Measurements from ENCODE around the gene CERS3. TPM values are rescaled to one million over a fixed set of nuclear protein-coding genes. Genes with fewer than 3 reads are reported as not detected.

The CERS3 gene
- total RNA-seq, 1 donor from 2014 or later = not detected

DNA sequence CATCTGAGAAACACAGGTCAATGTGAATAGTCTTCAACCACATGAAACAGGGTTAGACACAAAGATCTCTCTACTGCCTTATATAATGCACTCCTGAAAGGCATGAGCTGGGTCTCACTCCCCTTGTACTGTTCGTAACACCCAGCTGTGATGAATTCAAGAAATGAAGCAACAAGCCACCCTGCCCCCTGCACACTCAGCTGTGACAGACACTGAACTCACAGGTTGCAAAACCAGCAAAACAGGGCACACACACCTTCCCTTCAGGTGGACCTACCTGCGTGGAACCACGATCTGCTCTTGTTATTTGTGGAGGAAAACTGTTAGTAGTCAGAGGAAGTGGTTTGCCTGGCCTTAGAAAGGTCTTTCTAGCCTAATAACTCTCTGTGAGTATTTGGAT is 64.5 kb downstream of the CERS3 start:
- Mint-ChIP-seq H3K27me3 (no peaks in the 10 kb centered on the region), H3K27ac (no peak overlapping the region), H3K36me3 (ENCODE audit: insufficient read depth) (no peaks in the 10 kb centered on the region), H3K4me1 (ENCODE audit: low read depth) (peaks cover 15% of the 10 kb centered on the region), H3K4me3 (ENCODE audit: low read depth) (no peak overlapping the region), H3K9me3 (ENCODE audit: low read depth) (no peaks in the 10 kb centered on the region)
- TF ChIP-seq, protein P1, sequence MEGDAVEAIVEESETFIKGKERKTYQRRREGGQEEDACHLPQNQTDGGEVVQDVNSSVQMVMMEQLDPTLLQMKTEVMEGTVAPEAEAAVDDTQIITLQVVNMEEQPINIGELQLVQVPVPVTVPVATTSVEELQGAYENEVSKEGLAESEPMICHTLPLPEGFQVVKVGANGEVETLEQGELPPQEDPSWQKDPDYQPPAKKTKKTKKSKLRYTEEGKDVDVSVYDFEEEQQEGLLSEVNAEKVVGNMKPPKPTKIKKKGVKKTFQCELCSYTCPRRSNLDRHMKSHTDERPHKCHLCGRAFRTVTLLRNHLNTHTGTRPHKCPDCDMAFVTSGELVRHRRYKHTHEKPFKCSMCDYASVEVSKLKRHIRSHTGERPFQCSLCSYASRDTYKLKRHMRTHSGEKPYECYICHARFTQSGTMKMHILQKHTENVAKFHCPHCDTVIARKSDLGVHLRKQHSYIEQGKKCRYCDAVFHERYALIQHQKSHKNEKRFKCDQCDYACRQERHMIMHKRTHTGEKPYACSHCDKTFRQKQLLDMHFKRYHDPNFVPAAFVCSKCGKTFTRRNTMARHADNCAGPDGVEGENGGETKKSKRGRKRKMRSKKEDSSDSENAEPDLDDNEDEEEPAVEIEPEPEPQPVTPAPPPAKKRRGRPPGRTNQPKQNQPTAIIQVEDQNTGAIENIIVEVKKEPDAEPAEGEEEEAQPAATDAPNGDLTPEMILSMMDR (IDR thresholded peaks at IDR 0.05; ENCODE audit: unreplicated experiment) = no peak
- no peak for DNase-seq (ENCODE audit: low spot score, unreplicated experiment)

DNA sequence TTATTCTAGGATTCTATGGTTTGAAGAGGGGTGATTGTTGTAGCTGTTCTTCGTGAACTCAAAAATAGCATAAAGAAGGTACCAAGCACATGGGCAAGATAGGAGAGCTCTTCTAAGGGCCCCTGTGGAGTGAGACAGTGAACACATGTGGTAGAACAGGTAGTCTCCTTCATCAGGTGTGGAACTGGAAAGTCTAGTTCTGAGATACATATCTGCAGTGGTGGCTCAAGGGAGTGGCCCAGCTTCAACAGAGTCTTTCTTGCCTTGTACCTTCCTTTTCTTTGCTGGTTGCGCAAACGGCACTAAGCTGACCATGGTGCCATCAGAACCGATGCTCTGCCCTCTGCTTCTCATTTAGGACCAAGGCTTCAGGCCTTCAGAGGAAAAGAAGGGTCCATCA is 65.2 kb downstream of the CERS3 start:
- no peaks in the 10 kb centered on the region for H3K27me3 Mint-ChIP-seq
- no peak for DNase-seq (ENCODE audit: low spot score, unreplicated experiment)
- no peaks in the 10 kb centered on the region for H3K9me3 Mint-ChIP-seq (ENCODE audit: low read depth)
- H3K27ac Mint-ChIP-seq = no peak overlapping the region
- TF ChIP-seq, protein P1 (IDR thresholded peaks at IDR 0.05; ENCODE audit: unreplicated experiment) = no peak
- H3K36me3 Mint-ChIP-seq (ENCODE audit: insufficient read depth) = no peaks in the 10 kb centered on the region
- H3K4me3 Mint-ChIP-seq (ENCODE audit: low read depth) = no peak overlapping the region
- H3K4me1 Mint-ChIP-seq (ENCODE audit: low read depth) = peaks cover 15% of the 10 kb centered on the region

DNA sequence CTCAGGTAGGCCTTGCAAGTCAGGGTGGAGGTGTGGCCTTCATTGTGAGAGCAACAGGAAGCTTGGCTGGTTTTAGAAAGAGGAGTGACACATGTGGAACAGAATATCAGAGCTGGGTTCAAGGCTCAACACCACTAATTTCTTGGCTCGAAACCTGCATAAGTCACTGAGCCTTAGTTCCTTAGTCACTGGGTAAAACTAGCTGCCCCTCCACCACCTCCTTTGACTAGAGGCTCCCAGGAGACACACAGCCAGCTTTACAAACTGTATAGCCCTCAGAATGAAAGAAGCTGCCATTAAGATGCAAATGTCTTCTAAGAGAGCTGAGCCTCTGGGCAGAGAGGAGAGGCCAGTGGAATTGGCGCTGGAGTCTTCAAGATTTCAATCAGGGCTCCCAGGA is 67.7 kb downstream of the CERS3 start:
- Mint-ChIP-seq H3K27ac (no peak overlapping the region), H3K9me3 (ENCODE audit: low read depth) (no peaks in the 10 kb centered on the region), H3K36me3 (ENCODE audit: insufficient read depth) (no peaks in the 10 kb centered on the region), H3K27me3 (no peaks in the 10 kb centered on the region), H3K4me1 (ENCODE audit: low read depth) (peaks cover 15% of the 10 kb centered on the region), H3K4me3 (ENCODE audit: low read depth) (no peak overlapping the region)
- TF ChIP-seq, protein P1 (IDR thresholded peaks at IDR 0.05; ENCODE audit: unreplicated experiment) = no peak
- DNase-seq (ENCODE audit: low spot score, unreplicated experiment) = no peak

DNA sequence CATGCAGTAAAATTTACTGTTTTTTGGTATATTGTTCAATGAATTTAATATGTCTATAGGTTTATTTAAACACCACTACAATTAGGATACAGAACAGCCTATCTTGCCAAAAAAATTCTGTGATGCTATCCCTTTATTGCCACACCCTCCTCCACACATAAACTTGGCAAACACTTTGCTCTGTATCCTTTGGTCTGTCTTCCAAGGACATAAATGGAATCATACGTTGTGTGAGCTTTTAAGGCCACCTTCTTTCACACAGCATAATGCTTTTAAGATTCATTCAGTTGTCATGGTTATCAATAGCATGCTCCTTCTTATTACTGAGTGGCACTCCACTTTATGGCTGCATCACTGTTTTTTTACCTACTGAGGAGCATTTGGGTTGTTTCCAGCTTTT is 71.5 kb downstream of the CERS3 start:
- DNase-seq (ENCODE audit: low spot score, unreplicated experiment) = no peak
- Mint-ChIP-seq H3K4me1 (ENCODE audit: low read depth) (no peaks in the 10 kb centered on the region), H3K27me3 (no peaks in the 10 kb centered on the region), H3K36me3 (ENCODE audit: insufficient read depth) (no peaks in the 10 kb centered on the region), H3K27ac (no peak overlapping the region), H3K9me3 (ENCODE audit: low read depth) (no peaks in the 10 kb centered on the region), H3K4me3 (ENCODE audit: low read depth) (no peak overlapping the region)
- TF ChIP-seq, protein P1 (IDR thresholded peaks at IDR 0.05; ENCODE audit: unreplicated experiment) = no peak

DNA sequence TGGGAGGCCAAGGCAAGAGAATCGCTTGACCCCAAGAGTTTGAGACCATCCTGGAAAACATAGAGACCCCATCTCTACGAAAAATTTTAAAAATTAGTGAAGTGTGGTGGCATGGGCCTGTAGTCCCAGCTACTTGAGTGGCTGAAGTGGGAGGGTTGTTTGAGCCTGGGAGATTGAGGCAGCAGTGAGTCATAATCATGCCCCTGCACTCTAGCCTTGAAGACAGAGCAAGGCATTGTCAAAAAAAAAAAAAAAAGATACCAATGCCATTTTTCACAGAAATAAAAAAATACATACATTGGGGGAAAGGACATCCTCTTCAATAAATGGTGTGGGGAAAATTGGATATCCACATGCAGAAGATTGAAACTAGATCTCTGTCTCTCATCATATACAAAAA is 74.6 kb downstream of the CERS3 start:
- TF ChIP-seq, protein P1 (IDR thresholded peaks at IDR 0.05; ENCODE audit: unreplicated experiment) = no peak

More for the DNA sequence above, 74.6 kb downstream of the CERS3 start:
- H3K27me3 Mint-ChIP-seq = no peaks in the 10 kb centered on the region
- H3K27ac Mint-ChIP-seq = no peak overlapping the region
- H3K4me1 Mint-ChIP-seq (ENCODE audit: low read depth) = no peaks in the 10 kb centered on the region
- H3K9me3 Mint-ChIP-seq (ENCODE audit: low read depth) = peaks cover 11% of the 10 kb centered on the region
- no peak for DNase-seq (ENCODE audit: low spot score, unreplicated experiment)
- no peaks in the 10 kb centered on the region for H3K36me3 Mint-ChIP-seq (ENCODE audit: insufficient read depth)
- H3K4me3 Mint-ChIP-seq (ENCODE audit: low read depth) = no peak overlapping the region
